Ovary (tissue), 3 donors: ENCODE measurements around the gene RFTN2.

Experiments used
- CTCF ChIP-seq, 3 donors: fragments of 450-650 bp in 2 of 3; fragments of 200-600 bp in 1 of 3; IDR thresholded peaks; one replicate each; pipeline versions ENCODE4 v1.5.1 to v1.8.0; 2016 to 2022; ENCODE audit warnings: antibody characterized with exemption in 3 of 3, mild to moderate bottlenecking in 1 of 3
- EP300 ChIP-seq: sonication (generic); formaldehyde crosslinking; IDR thresholded peaks from one replicate; pipeline ENCODE4 v1.6.1; 2017; ENCODE audit warnings: antibody characterized with exemption
- POLR2A ChIP-seq: fragments of 450-650 bp; IDR thresholded peaks from one replicate; pipeline ENCODE4 v1.6.1; 2017; ENCODE audit warnings: antibody characterized with exemption, mild to moderate bottlenecking, moderate library complexity
- donor health status: DM: no; HTN: no; CAD: no.

- TF ChIP-seq CTCF (IDR thresholded peaks at IDR 0.05) (no peak), EP300 (no peak), POLR2A (no peak)
These were observed 37.9 kb upstream of the RFTN2 start for GRCh38 chr2:197713271-197713670.
